ENCODE measurements around the gene SH3BP4.

SH3BP4 gene

GRCh38 chr2:235064976-235065375 lies 113.2 kb downstream of the SH3BP4 start:
- no peak overlapping the region for H3K4me3 Mint-ChIP-seq
- H3K9me3 Mint-ChIP-seq (ENCODE audit: low read depth) = no peaks in the 10 kb centered on the region
- H3K27ac Mint-ChIP-seq = no peak overlapping the region
- H3K4me1 Mint-ChIP-seq (ENCODE audit: low read depth) = no peaks in the 10 kb centered on the region
- no peaks in the 10 kb centered on the region for H3K36me3 Mint-ChIP-seq
- peaks cover 2% of the 10 kb centered on the region for H3K27me3 Mint-ChIP-seq

GRCh38 chr2:235066490-235066889 lies 114.7 kb downstream of the SH3BP4 start:
- no peak overlapping the region for H3K4me3 Mint-ChIP-seq
- H3K27ac Mint-ChIP-seq = no peak overlapping the region
- no peaks in the 10 kb centered on the region for H3K9me3 Mint-ChIP-seq (ENCODE audit: low read depth)
- H3K36me3 Mint-ChIP-seq = no peaks in the 10 kb centered on the region
- no peaks in the 10 kb centered on the region for H3K4me1 Mint-ChIP-seq (ENCODE audit: low read depth)
- H3K27me3 Mint-ChIP-seq = peaks cover 1% of the 10 kb centered on the region

- Mint-ChIP-seq H3K27ac (no peak overlapping the region), H3K4me3 (no peak overlapping the region), H3K27me3 (peaks cover 1% of the 10 kb centered on the region), H3K36me3 (no peaks in the 10 kb centered on the region), H3K4me1 (ENCODE audit: low read depth) (no peaks in the 10 kb centered on the region), H3K9me3 (ENCODE audit: low read depth) (no peaks in the 10 kb centered on the region)
Observed at GRCh38 chr2:235066895-235067294, 115.1 kb downstream of the SH3BP4 start.

- H3K27me3 Mint-ChIP-seq = peaks cover 1% of the 10 kb centered on the region
- H3K4me3 Mint-ChIP-seq = no peak overlapping the region
- H3K27ac Mint-ChIP-seq = no peak overlapping the region
- no peaks in the 10 kb centered on the region for H3K36me3 Mint-ChIP-seq
- no peaks in the 10 kb centered on the region for H3K4me1 Mint-ChIP-seq (ENCODE audit: low read depth)
- no peaks in the 10 kb centered on the region for H3K9me3 Mint-ChIP-seq (ENCODE audit: low read depth)
Observed at GRCh38 chr2:235068701-235069100, 116.9 kb downstream of the SH3BP4 start.

GRCh38 chr2:235070063-235070706 lies 118.4 kb downstream of the SH3BP4 start:
- Mint-ChIP-seq H3K4me1 (ENCODE audit: low read depth) (no peaks in the 10 kb centered on the region), H3K27me3 (peaks cover 1% of the 10 kb centered on the region), H3K4me3 (no peak overlapping the region), H3K36me3 (no peaks in the 10 kb centered on the region), H3K27ac (no peak overlapping the region), H3K9me3 (ENCODE audit: low read depth) (no peaks in the 10 kb centered on the region)

- Mint-ChIP-seq H3K36me3 (no peaks in the 10 kb centered on the region), H3K9me3 (ENCODE audit: low read depth) (no peaks in the 10 kb centered on the region), H3K4me3 (no peak overlapping the region), H3K4me1 (ENCODE audit: low read depth) (no peaks in the 10 kb centered on the region), H3K27me3 (no peaks in the 10 kb centered on the region), H3K27ac (no peak overlapping the region)
Observed at GRCh38 chr2:235073868-235074413, 122.1 kb downstream of the SH3BP4 start.

- Mint-ChIP-seq H3K27ac (no peak overlapping the region), H3K4me1 (ENCODE audit: low read depth) (no peaks in the 10 kb centered on the region), H3K27me3 (no peaks in the 10 kb centered on the region), H3K4me3 (no peak overlapping the region), H3K9me3 (ENCODE audit: low read depth) (no peaks in the 10 kb centered on the region), H3K36me3 (no peaks in the 10 kb centered on the region)
Observed at GRCh38 chr2:235077046-235077445, 125.2 kb downstream of the SH3BP4 start.

GRCh38 chr2:235078182-235078581 lies 126.4 kb downstream of the SH3BP4 start:
- Mint-ChIP-seq H3K36me3 (no peaks in the 10 kb centered on the region), H3K9me3 (ENCODE audit: low read depth) (no peaks in the 10 kb centered on the region), H3K4me3 (no peak overlapping the region), H3K4me1 (ENCODE audit: low read depth) (no peaks in the 10 kb centered on the region), H3K27ac (no peak overlapping the region), H3K27me3 (peaks cover under 1% of the 10 kb centered on the region)

GRCh38 chr2:235078914-235079472 lies 127.2 kb downstream of the SH3BP4 start:
- H3K27me3 Mint-ChIP-seq = peaks cover 2% of the 10 kb centered on the region
- H3K4me1 Mint-ChIP-seq (ENCODE audit: low read depth) = no peaks in the 10 kb centered on the region
- no peaks in the 10 kb centered on the region for H3K9me3 Mint-ChIP-seq (ENCODE audit: low read depth)
- no peak overlapping the region for H3K27ac Mint-ChIP-seq
- H3K4me3 Mint-ChIP-seq = no peak overlapping the region
- H3K36me3 Mint-ChIP-seq = no peaks in the 10 kb centered on the region

GRCh38 chr2:235080101-235080500 lies 128.3 kb downstream of the SH3BP4 start:
- Mint-ChIP-seq H3K4me1 (ENCODE audit: low read depth) (no peaks in the 10 kb centered on the region), H3K9me3 (ENCODE audit: low read depth) (no peaks in the 10 kb centered on the region), H3K4me3 (no peak overlapping the region), H3K27ac (no peak overlapping the region), H3K27me3 (peaks cover 2% of the 10 kb centered on the region), H3K36me3 (no peaks in the 10 kb centered on the region)

- no peak overlapping the region for H3K27ac Mint-ChIP-seq
- H3K4me3 Mint-ChIP-seq = no peak overlapping the region
- H3K27me3 Mint-ChIP-seq = peaks cover 9% of the 10 kb centered on the region
- H3K4me1 Mint-ChIP-seq (ENCODE audit: low read depth) = no peaks in the 10 kb centered on the region
- H3K9me3 Mint-ChIP-seq (ENCODE audit: low read depth) = no peaks in the 10 kb centered on the region
- no peaks in the 10 kb centered on the region for H3K36me3 Mint-ChIP-seq
Observed at GRCh38 chr2:235082578-235083338, 130.9 kb downstream of the SH3BP4 start.

- H3K4me3 Mint-ChIP-seq = no peak overlapping the region
- peaks cover 9% of the 10 kb centered on the region for H3K27me3 Mint-ChIP-seq
- H3K36me3 Mint-ChIP-seq = no peaks in the 10 kb centered on the region
- H3K4me1 Mint-ChIP-seq (ENCODE audit: low read depth) = no peaks in the 10 kb centered on the region
- H3K9me3 Mint-ChIP-seq (ENCODE audit: low read depth) = no peaks in the 10 kb centered on the region
- H3K27ac Mint-ChIP-seq = no peak overlapping the region
Observed at GRCh38 chr2:235083822-235084221, 132.0 kb downstream of the SH3BP4 start.

GRCh38 chr2:235084424-235084823 lies 132.6 kb downstream of the SH3BP4 start:
- no peaks in the 10 kb centered on the region for H3K36me3 Mint-ChIP-seq
- H3K27me3 Mint-ChIP-seq = peaks cover 9% of the 10 kb centered on the region
- no peak overlapping the region for H3K27ac Mint-ChIP-seq
- no peak overlapping the region for H3K4me3 Mint-ChIP-seq
- H3K9me3 Mint-ChIP-seq (ENCODE audit: low read depth) = no peaks in the 10 kb centered on the region
- H3K4me1 Mint-ChIP-seq (ENCODE audit: low read depth) = no peaks in the 10 kb centered on the region

GRCh38 chr2:235085476-235085875 lies 133.7 kb downstream of the SH3BP4 start:
- Mint-ChIP-seq H3K4me3 (no peak overlapping the region), H3K27me3 (peaks cover 10% of the 10 kb centered on the region), H3K9me3 (ENCODE audit: low read depth) (no peaks in the 10 kb centered on the region), H3K36me3 (no peaks in the 10 kb centered on the region), H3K27ac (no peak overlapping the region), H3K4me1 (ENCODE audit: low read depth) (no peaks in the 10 kb centered on the region)

- Mint-ChIP-seq H3K9me3 (ENCODE audit: low read depth) (no peaks in the 10 kb centered on the region), H3K27ac (no peak overlapping the region), H3K36me3 (no peaks in the 10 kb centered on the region), H3K4me1 (ENCODE audit: low read depth) (no peaks in the 10 kb centered on the region), H3K4me3 (no peak overlapping the region), H3K27me3 (peaks cover 11% of the 10 kb centered on the region)
Observed at GRCh38 chr2:235086481-235087184, 134.8 kb downstream of the SH3BP4 start.
